HT-29 (cell line): ENCODE results near the gene TBC1D2. TPM values are rescaled to one million over a fixed set of nuclear protein-coding genes. Genes with fewer than 3 reads are reported as not detected.

Experiments used
- DNase-seq: peaks from one replicate; pipeline ENCODE4 v3.0.0-alpha.2; 2015; ENCODE audit warnings: low spot score
- total RNA-seq: library from RNA; depleted of rRNA; stranded (reverse); fragments of >200 nt; shearing (Covaris generic); gene quantifications from 2 replicates; pipeline ENCODE4 v1.2.3, GENCODE V29; 2014

The TBC1D2 gene
- total RNA-seq, 1 experiment from 2014 or later: 16.0 TPM

- no peak for DNase-seq
These were observed 36.7 kb downstream of the TBC1D2 start for GRCh38 chr9:98218562-98219363.

DNA sequence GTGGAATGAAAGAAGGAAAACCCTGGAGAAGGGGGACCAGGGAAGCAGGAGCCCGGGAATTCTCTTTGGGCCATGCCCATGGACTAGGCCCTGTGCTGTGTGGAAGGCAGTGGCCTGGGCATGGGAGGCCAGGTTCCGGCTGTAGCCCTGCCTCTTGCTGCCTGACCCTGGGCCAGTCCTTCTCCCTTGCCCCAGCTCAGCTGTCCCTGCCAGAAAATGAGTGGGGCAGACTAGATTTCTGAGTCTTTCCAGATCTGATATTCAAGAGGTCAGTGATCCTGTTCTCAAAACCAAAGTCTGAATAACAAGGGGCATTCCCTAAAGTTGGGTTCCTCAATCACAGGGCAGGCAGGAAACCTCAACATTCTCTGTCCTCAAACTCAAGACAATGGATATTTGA lies 38.2 kb downstream of the TBC1D2 start:
- DNase-seq: no peak

DNA sequence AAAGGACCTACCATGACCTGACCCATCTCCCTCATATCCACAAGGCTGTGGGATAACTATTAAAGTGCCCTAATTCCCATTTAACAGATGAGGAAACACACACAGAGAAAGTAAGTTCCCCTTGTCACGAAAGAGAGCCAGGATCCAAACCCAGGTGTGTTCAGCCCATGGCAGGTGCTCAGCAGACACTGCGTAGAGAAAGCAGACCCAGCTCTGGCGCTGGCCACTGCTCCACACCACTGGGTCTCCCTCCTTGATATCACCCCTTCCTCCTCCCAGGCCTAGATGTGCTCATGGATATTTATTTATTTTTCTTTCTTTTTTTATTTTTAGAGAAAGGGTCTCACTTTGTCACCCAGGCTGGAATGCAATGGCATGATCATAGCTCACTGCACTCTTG lies 39.1 kb downstream of the TBC1D2 start:
- DNase-seq: no peak

GRCh38 chr9:98215821-98216220 lies 39.6 kb downstream of the TBC1D2 start:
- DNase-seq: peak; percentile 54

GRCh38 chr9:98215271-98215670 lies 40.2 kb downstream of the TBC1D2 start:
- no peak for DNase-seq

- no peak for DNase-seq
These were observed 40.6 kb downstream of the TBC1D2 start for GRCh38 chr9:98214811-98215210.

DNA sequence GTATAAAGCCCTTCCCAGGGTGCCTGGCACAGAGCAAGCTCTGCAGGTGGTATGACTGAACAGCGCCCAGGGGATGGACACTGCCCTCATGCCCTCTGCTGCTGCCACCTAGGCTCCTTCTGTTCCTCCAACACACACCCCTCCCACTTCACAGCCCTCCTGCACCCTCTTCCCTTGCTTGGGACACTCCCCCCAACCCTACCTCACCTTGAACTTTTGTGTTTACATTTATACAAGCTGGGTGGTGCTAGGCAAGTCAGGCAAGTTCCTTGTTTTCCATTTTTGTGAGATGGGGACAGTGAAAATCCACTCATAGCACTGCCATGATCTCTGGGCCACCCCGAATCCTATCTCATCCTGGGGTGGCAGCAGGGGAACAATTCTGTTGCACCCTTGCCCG lies 44.2 kb downstream of the TBC1D2 start:
- DNase-seq: no peak

DNA sequence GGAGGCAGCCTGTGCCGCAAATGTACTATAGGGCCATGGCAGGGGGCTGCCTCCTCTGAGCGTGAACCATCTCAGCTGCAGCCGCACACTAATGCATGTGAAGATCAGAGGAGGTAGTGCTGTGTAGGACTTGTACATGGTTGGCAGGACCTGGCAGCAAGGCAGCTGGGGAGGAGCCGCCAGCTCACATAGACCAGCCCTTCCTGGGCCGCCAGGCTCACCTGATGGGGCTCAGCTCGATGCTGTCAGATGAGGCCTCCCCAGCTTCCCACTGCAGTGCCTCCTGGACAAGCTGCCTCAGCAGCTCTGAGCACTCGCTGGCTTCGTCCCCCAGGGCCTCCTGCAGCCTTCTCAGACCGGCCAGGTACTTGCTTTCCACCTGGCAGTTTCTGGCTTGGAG lies 45.0 kb downstream of the TBC1D2 start:
- no peak for DNase-seq

DNA sequence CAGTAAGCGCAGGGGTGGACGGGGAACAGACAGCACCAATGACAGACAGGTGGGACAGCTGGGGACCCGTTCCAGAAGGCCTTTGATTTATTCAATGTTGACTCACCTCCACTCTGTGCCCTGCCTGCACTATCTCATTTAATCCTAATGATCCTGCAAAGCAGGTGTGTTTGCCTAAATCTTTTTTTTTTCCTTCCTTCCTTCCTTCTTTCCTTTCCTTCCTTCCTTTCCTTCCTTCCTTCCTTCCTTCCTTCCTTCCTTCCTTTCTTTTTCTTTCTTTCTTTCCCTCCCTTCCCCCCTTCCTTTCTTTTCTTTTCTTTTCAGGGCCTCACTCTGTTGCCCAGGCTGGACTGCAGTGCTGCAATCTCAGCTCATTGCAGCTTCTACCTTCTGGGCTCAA lies 45.9 kb downstream of the TBC1D2 start:
- DNase-seq: no peak

GRCh38 chr9:98208635-98209034 lies 46.8 kb downstream of the TBC1D2 start:
- no peak for DNase-seq

GRCh38 chr9:98207606-98208005 lies 47.8 kb downstream of the TBC1D2 start:
- DNase-seq: no peak

GRCh38 chr9:98206754-98207153 lies 48.7 kb downstream of the TBC1D2 start:
- DNase-seq: no peak

GRCh38 chr9:98204692-98205091 lies 50.8 kb downstream of the TBC1D2 start:
- DNase-seq: no peak

- no peak for DNase-seq
These were observed 52.3 kb downstream of the TBC1D2 start for GRCh38 chr9:98203153-98203552.

DNA sequence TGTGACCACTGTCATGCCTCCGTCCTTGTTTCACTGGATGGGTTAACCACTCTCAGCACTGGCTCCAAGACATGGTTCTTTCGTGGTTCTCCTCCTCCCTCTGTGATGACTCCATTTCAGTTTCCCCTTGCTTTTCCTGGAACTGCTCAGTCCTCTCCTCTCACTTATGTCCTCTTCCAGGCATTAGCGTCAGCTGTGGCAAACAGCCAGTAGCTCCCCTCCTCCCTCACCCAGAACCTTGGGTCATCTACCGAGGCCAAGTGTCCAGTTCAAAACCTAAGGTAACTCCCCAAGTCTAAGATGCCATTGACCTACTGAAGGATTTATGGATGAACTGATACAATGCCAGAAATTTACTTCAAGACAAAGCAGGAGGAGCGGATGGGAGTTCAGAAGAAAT lies 53.2 kb downstream of the TBC1D2 start:
- no peak for DNase-seq

GRCh38 chr9:98201749-98202148 lies 53.7 kb downstream of the TBC1D2 start:
- no peak for DNase-seq

GRCh38 chr9:98201102-98201501 lies 54.3 kb downstream of the TBC1D2 start:
- DNase-seq: no peak

DNA sequence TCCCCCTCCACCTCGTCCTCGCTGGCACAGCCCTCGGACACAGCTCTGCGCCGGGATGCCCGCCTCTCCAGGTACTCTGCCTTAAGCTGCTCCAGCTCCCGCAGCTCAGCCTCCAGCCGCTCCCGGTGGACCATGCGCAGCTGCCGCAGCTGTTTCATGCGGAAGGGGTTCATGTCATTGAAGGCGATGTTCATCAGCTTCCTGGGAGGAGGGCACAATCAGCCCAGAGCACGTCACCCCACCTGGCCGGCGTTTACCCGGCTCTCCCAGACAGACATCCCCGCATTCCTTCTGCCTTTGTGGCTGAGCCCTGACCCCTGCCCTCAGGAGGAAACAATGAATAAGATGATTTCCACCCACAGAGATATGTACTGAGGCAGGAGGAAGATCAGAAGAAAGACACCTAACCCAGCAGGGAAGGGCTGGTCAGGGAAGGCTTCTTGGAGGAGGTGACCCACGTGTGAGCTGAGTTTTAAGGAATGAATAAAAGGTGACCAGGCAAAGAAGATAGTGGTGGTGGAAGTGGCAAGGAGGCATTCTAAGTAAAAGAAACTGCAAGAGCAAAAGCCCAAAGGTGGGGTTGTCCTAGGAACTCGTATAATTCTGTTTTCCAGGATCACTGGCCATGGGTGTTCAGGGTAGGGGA lies 55.9 kb downstream of the TBC1D2 start:
- DNase-seq: no peak

DNA sequence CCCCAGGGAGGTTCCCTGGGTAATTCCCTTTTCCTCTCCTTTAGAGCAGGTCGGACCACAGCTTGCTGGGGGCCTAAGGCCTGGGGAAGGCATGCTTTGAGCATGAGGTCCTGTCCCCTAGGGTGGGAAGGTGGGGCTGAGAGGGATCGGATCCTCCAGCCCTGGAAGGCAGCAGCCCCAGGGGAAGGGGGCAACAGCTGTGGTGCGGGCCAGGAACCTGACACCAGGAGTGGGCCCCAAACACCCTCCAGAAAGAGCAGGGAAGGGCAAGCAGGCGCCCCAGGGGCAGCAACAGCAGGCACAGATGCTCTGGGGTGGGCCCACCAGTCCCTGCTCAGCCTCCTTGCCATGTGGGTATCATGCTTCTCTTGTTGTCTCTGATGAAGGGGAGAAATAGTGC lies 59.8 kb downstream of the TBC1D2 start:
- DNase-seq: no peak

DNA sequence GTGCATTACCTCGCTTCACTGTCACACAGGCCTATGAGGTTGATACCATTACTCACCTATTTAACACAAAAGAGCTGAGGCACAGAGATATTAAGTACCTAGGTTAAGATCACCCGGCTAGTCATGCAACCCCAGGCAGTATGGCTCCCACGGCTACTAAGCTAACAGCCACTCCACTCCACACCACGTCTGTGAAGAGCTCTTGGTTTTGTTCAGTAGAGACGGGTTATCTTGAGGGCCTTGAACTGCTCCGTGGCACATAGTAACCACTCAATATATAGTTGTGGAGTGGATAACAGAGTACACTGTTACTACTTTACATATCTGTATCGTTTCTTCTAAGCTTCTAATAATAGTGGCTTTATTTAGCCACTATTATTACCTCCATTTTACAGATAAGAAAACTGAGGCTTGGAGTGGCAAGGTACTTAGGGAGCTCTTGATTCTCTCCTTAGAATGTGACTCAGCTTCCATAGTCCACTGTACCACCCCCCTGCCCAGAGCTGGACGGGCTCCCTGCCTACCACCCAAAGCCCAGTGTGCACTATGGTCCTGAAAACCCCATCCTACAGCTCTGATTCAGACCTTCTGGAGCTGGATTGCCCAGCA lies 62.0 kb downstream of the TBC1D2 start:
- no peak for DNase-seq

DNA sequence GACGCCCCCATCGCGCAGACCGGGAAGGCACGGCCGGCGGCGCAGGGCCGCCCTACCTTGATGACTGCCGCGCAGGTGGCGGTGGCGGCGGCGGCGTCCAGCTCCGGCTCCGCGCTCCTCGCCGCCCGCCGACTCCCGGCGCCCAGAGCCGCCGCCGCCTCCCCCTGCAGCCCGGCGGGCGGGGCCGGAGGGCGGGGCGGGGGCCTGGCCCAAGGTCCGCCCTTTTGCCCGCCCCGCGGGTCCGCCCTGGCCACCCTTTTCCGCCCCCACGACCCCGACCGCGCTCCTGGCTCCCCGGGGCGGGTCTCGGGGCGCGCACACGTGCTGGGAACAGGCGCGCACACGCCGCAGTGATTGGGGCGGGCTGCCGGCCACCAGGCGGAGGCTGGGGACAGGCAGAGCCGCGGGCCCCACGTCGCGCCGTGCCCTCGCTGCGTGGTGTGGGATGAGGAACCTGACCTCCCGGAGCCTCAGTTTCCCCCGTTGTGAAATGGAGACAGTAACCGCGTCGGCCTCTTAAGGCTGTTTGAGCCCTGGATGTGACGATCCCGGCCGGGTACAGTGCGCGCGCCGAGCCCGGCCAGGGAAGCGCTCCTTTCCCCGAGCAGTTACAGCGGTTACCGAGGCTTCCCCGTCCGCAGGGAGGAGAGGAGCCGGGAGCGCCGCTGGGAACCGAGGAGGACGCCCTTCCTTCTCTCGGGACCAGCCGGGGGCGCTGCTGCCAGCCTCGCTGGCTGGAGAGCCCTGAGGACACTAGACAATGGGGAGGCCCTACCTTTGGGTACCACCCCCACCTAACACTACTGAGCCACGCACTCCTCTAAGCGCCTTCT lies 62.7 kb downstream of the TBC1D2 start, which contains the start of gene CORO2A:
Gene CORO2A, minus strand, starts transcription at position 135 of the 833 bp plus-strand sequence. CDS start 34,977 bp downstream, outside the sequence.
- DNase-seq: peak; percentile 88
